ENCODE results near the gene FPR3.

The FPR3 gene

GRCh38 chr19:51807111-51807701, 12.2 kb downstream of the FPR3 start:
- DNase-seq (ENCODE audit: low read depth): no peak

GRCh38 chr19:51807925-51808324, 13.0 kb downstream of the FPR3 start:
- DNase-seq (ENCODE audit: low read depth): no peak

DNA sequence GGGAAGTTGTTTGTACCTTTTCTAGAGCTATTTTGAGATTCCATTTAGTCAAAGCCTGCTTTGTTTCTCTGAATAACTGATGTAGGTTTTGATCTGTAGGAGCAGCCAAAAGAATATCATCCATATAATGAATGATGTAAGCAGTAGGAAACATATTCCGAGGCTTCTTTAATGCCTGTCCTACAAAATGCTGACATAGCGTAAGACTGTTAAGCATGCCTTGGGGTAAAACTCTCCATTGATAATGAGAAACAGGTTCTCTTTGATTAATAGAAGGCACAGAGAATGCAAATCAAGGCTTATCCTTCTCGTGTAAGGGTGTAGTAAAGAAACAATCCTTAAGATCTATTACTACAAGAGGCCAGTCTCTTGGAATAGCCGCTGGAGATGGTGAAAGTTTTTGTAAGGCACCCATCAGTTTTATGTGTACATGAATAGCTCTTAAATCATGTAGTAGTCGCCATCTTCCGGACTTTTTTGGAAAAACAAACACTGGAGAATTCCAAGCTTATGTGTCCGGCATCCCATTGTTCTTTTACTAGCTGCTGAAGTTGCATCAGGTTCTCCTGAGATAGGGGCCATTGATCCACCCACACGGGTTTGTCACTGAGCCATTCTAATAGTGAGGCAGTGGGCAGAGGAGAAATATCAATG, 13.5 kb downstream of the FPR3 start:
- no peak for DNase-seq (ENCODE audit: low read depth)

DNA sequence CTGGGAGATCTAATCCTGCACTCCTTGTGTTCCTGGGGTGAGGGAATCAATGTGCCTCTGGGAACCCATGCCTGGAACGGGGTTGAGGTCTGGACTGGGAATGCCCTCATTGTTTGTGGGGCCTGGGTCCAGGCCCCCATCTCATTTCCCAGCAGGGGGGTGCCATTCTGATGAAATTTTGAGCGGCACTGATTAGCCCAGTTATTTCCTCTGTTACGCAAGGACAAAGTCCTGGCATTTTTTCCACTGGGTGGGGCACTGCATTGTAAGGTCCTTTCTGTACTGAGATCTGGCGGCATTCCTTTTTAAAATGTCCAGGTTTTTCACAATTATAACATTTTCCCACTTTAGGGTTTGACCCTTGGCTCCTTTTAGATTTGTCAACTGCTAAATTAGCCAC, 14.8 kb downstream of the FPR3 start:
- no peak for DNase-seq (ENCODE audit: low read depth)

GRCh38 chr19:51810223-51810622, 15.3 kb downstream of the FPR3 start:
- no peak for DNase-seq (ENCODE audit: low read depth)

DNA sequence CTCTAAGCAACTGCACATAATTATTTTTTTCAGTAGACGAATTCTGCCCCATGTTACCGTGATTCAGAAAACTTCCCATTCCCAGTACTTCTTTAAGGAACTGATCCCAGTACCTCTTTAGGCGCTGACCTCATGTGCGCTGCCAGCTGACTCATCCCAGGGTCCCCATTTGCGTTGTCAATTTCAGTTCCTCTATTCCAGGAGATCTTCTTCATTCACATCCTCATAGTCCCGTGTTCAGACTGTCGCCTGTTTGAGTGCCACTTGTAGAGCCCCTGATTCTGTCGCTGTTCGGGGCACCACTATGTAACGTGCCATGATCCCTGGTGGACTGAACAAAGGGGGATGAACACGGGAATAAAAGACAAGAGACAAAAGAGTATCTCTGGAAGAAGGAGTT, 16.4 kb downstream of the FPR3 start:
- DNase-seq (ENCODE audit: low read depth): no peak

DNA sequence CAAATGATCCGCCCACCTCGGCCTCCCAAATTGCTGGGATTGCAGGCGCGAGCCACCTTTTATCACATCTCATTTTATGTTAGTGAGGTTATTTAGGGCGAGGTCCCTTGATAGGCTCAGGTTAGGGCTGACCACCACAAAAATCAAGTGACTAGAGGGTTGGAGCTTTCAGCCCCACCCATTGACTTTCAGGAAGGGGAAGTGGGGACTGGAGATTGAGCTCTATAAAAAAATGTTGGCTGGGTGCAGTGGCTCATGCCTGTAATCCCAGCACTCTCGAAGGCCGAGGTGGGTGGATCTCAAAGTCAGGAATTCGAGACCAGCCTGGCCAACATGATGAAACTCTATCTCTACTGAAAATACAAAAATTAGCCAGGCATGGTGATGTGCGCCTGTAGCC, 20.1 kb downstream of the FPR3 start:
- no peak for DNase-seq (ENCODE audit: low read depth)

GRCh38 chr19:51816711-51817110, 21.8 kb downstream of the FPR3 start:
- no peak for DNase-seq (ENCODE audit: low read depth)

GRCh38 chr19:51820011-51820410, 25.1 kb downstream of the FPR3 start:
- no peak for DNase-seq (ENCODE audit: low read depth)

DNA sequence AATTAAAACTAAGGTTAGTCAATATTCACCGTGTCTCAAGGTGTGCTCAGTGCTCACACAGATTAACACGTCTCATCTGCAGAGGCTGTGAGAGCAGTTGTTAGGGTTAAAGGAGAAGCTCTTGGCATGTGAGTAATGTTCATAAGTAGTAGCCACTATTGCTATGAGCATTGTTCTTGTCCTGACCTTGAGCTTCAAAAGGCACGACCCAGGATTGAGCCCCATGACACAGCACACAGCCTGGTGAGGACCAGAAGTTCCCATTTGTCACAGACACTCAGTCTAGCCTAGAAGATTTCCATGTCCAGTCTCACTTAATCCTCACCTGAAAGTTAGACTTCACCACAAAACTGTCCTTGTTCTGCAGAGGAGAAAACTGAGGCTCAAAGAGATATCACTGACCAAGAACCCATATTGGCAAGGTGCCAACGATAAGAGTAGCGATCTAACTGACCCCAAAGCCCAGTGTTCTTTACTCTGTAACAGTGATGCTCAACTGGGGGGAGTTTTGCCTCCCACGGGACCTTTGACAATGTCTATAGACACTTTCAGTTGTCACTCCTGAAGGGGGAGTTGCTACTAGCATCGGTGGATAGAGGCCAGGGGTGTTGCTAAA, 26.0 kb downstream of the FPR3 start:
- DNase-seq (ENCODE audit: low read depth): no peak

DNA sequence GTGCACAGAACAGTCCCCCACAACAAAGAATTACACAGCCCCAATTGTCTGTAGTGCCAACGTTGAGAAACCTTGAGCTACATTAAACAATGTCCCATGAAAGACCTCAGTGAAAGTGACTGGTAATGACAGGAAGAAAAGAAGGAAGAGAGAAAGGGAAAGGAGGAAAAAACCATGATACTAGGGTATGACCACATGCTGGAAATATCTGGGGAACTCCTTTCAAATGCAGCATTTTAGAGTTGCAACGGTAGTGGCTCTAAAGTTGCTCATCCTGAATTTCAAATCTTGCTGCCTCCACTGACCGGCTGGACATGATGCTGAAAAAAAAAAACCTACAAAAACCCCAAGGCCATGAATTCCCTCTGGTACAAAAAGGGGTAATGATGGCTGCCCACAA, 26.5 kb downstream of the FPR3 start:
- no peak for DNase-seq (ENCODE audit: low read depth)

- DNase-seq (ENCODE audit: low read depth): no peak
These were observed 27.0 kb downstream of the FPR3 start for GRCh38 chr19:51821921-51822320.

DNA sequence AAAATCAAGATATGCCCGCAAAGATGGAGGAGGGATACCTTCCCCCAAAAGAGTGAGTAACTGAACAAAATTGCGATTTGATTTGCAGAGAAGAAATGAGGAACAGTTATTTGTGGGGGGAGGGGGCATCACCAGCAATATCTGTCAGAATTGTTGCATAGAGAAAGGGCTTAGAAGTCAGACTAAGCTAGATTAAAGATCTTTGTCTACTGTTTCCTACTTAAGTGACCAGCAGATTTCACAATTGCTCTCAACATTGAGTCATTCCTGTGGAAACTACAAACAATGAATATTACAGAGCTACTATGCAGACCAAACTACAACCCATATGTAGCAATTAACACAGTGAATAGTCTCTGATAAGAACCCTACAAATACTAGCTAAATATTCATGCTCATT, 27.4 kb downstream of the FPR3 start:
- no peak for DNase-seq (ENCODE audit: low read depth)

DNA sequence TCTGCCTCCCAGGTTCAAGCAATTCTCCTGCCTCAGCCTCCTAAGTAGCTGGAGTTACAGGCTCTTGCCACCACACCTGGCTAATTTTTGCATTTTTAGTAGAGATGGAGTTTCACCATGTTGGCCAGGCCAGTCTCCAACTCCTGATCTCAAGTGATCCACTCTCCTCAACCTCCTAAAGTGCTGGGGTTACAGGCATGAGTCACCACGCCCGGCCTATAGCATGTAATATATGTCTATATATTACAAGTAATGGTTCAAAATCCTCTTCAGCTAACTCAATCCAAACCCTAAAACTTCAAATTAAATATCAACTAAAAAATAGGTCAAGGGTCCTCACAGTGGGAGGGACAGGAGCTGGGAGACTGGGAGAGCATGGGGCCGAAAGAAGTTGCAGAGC, 28.0 kb downstream of the FPR3 start:
- DNase-seq (ENCODE audit: low read depth): no peak

- no peak for DNase-seq (ENCODE audit: low read depth)
These were observed 29.5 kb downstream of the FPR3 start for GRCh38 chr19:51824281-51825005.

DNA sequence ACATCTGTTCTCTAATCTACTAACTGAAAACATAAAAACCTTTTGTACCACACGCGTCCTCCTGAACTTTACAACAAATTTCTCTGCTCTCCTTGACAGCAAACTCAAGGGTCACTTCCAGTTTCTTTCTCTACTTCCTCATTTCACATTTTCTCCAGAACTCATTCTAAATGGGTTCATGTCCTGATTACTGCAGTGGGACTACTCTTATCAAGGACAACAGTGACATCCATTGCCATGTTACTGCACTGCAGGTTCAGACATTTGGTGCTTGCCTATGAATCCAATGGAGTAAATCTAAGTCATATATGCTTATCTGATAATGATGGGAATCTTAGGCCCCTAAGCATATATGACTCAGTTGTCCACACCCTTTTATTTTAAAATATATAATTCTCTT, 35.3 kb downstream of the FPR3 start:
- DNase-seq (ENCODE audit: low read depth): no peak

- DNase-seq (ENCODE audit: low read depth): no peak
These were observed 42.2 kb downstream of the FPR3 start for GRCh38 chr19:51837145-51837544.

- DNase-seq (ENCODE audit: low read depth): no peak
These were observed 67.1 kb downstream of the FPR3 start for GRCh38 chr19:51861870-51862622.

DNA sequence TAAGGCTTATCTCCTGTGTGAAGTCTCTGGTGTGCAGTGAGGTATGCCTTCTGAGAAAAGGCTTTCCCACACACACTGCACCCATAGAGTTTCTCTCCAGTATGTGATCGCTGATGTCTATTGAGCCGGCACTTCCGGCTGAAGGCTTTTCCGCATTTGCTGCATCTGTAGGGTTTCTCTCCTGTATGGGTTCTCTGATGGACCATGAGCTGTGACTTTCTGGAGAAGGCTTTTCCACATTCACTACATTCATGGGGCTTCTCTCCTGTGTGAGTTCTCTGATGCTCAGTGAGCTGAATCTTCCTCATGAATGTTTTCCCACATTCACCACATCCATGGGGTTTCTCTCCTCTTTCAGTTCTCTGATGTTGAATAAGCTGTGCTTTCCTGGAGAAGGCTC, 78.1 kb downstream of the FPR3 start:
- DNase-seq (ENCODE audit: low read depth): no peak
